Natural killer cell (primary cell): Measurements from ENCODE around the gene MRPS15. TPM values are rescaled to one million over a fixed set of nuclear protein-coding genes. Genes with fewer than 3 reads are reported as not detected.

Experiments used
- ATAC-seq, 3 donors: fragments of 150-1000 bp in 2 of 3; fragments of 200-7000 bp in 1 of 3; cut with Tn5 transposase; 1 replicate in 1 of 3; 2 replicates in 2 of 3; pipeline ENCODE4 v1.10.0; 2021; ENCODE audit warnings: mild to moderate bottlenecking in 2 of 3, moderate library complexity in 2 of 3
- DNase-seq, 2 donors: peaks; one replicate each; pipeline versions ENCODE4 v3.0.0 to v3.0.0-alpha.2; 2013 to 2021; ENCODE audit warnings: mixed read lengths in 1 of 2
- H3K27ac ChIP-seq: one replicate; pipeline ENCODE4 v1.5.1; 2013; ENCODE audit warnings: mild to moderate bottlenecking, low read length
- H3K27me3 ChIP-seq: one replicate; pipeline ENCODE4 v1.6.1; 2013; ENCODE audit warnings: low read length; ENCODE audit not compliant: control insufficient read depth, insufficient read depth
- H3K36me3 ChIP-seq: one replicate; pipeline ENCODE4 v1.6.1; 2013; ENCODE audit warnings: low read length; ENCODE audit not compliant: control insufficient read depth, insufficient read depth
- H3K4me1 ChIP-seq: one replicate; pipeline ENCODE4 v1.6.1; 2013; ENCODE audit warnings: low read length; ENCODE audit not compliant: control insufficient read depth, insufficient read depth
- H3K4me3 ChIP-seq: one replicate; pipeline ENCODE4 v1.5.1; 2013; ENCODE audit warnings: low read length
- H3K9me3 ChIP-seq: one replicate; pipeline ENCODE4 v1.6.1; 2013; ENCODE audit warnings: low read length; ENCODE audit not compliant: control insufficient read depth, insufficient read depth
- H3K27ac Mint-ChIP-seq, 2 donors: one replicate each; pipeline ENCODE4 v1.8.0; 2022; ENCODE audit warnings: mild to moderate bottlenecking in 2 of 2, mixed read lengths in 2 of 2, moderate library complexity in 1 of 2
- H3K27me3 Mint-ChIP-seq, 2 donors: one replicate each; pipeline ENCODE4 v1.8.0; 2022; ENCODE audit warnings: low read depth in 2 of 2, mixed read lengths in 2 of 2
- H3K36me3 Mint-ChIP-seq: one replicate; pipeline ENCODE4 v1.8.0; 2022; ENCODE audit warnings: mixed read lengths
- H3K4me1 Mint-ChIP-seq, 2 donors: one replicate each; pipeline ENCODE4 v1.8.0; 2022; ENCODE audit warnings: mixed read lengths in 2 of 2
- H3K4me3 Mint-ChIP-seq: one replicate; pipeline ENCODE4 v1.8.0; 2022; ENCODE audit warnings: mild to moderate bottlenecking, moderate library complexity, mixed read lengths
- H3K9me3 Mint-ChIP-seq, 2 donors: one replicate each; pipeline ENCODE4 v1.8.0; 2022; ENCODE audit warnings: mixed read lengths in 2 of 2
- WGBS: methylation state at CpG from one replicate; pipeline ENCODE4 v1.1.7; 2013; ENCODE audit warnings: missing lambda C conversion rate; ENCODE audit not compliant: insufficient coverage; 5-methylcytosine and 5-hydroxymethylcytosine counted together
- intact Hi-C: fragments of 100-400 bp; cut with micrococcal nuclease; formaldehyde crosslinking; loops from one replicate; pipeline ENCODE4 v1.14.2; 2022
- total RNA-seq, 4 donors: library from RNA; stranded (reverse); fragments of 120-200 nt in 1 of 4; gene quantifications; one replicate each; pipeline versions ENCODE4 v1.2.3 to v1.2.4, GENCODE V29; 2013 to 2022
- TF ChIP-seq, protein P1 (sequence below): fragments of 200-600 bp; IDR thresholded peaks from one replicate; pipeline ENCODE4 v1.8.0; 2022; ENCODE audit warnings: antibody characterized with exemption

The MRPS15 gene
- total RNA-seq, 3 donors from 2014 or later (not counting 1 experiment from before 2014, with no cell fraction given): 28.2 to 38.2 (median 32.0) TPM

GRCh38 chr1:36453600-36454388 lies 10.4 kb downstream of the MRPS15 start:
- H3K4me3 ChIP-seq: no peak overlapping the region
- H3K4me1 ChIP-seq: peaks cover 16% of the 10 kb centered on the region
- no peak for DNase-seq
- H3K9me3 ChIP-seq: no peaks in the 10 kb centered on the region
- H3K4me1 Mint-ChIP-seq: peaks cover 14 to 19% of the 10 kb centered on the region in 2 donors
- H3K36me3 ChIP-seq: peaks cover 30% of the 10 kb centered on the region
- intact Hi-C loops: no loop called here
- TF ChIP-seq, protein P1, sequence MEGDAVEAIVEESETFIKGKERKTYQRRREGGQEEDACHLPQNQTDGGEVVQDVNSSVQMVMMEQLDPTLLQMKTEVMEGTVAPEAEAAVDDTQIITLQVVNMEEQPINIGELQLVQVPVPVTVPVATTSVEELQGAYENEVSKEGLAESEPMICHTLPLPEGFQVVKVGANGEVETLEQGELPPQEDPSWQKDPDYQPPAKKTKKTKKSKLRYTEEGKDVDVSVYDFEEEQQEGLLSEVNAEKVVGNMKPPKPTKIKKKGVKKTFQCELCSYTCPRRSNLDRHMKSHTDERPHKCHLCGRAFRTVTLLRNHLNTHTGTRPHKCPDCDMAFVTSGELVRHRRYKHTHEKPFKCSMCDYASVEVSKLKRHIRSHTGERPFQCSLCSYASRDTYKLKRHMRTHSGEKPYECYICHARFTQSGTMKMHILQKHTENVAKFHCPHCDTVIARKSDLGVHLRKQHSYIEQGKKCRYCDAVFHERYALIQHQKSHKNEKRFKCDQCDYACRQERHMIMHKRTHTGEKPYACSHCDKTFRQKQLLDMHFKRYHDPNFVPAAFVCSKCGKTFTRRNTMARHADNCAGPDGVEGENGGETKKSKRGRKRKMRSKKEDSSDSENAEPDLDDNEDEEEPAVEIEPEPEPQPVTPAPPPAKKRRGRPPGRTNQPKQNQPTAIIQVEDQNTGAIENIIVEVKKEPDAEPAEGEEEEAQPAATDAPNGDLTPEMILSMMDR: no peak
- 96% methylated on average over 6 of the region's 6 CpGs for WGBS
- no peaks in the 10 kb centered on the region for H3K36me3 Mint-ChIP-seq
- no peak overlapping the region for H3K4me3 Mint-ChIP-seq
- H3K27ac Mint-ChIP-seq: peak overlapping the region in 1 of 2 donors; percentile 25
- no peak overlapping the region for H3K27ac ChIP-seq
- H3K27me3 ChIP-seq: no peaks in the 10 kb centered on the region
- no peaks in the 10 kb centered on the region for H3K27me3 Mint-ChIP-seq
- no peaks in the 10 kb centered on the region for H3K9me3 Mint-ChIP-seq
- no peak for ATAC-seq

DNA sequence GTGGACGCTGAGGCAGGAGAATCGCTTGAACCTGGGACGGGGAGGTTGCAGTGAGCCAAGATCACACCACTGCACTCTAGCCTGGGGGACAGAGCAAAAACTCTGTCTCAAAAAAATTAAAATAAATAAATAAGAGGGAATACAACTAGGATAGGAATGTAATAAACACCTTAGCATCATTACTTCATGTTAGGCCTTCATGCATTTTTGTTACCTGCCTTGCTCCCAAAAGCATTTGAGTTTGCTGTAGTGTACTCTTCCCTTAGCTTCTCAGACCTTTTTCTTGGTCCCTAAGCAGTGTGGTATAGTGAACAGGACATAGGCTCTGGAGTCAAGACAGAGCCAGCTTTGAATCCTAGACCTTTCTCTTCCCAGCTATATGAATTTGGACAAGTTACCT lies 11.1 kb downstream of the MRPS15 start:
- H3K4me3 Mint-ChIP-seq: no peak overlapping the region
- no peak overlapping the region for H3K27ac ChIP-seq
- no peak overlapping the region for H3K4me3 ChIP-seq
- H3K27me3 ChIP-seq: no peaks in the 10 kb centered on the region
- peaks cover 14 to 19% of the 10 kb centered on the region in 2 donors for H3K4me1 Mint-ChIP-seq
- H3K36me3 ChIP-seq: peaks cover 30% of the 10 kb centered on the region
- H3K9me3 ChIP-seq: no peaks in the 10 kb centered on the region
- no peaks in the 10 kb centered on the region for H3K9me3 Mint-ChIP-seq
- DNase-seq (no peak), ATAC-seq (no peak)
- TF ChIP-seq, protein P1: no peak
- WGBS: 97% methylated on average over 3 of the region's 3 CpGs
- no peaks in the 10 kb centered on the region for H3K36me3 Mint-ChIP-seq
- intact Hi-C loops: no loop called here
- no peaks in the 10 kb centered on the region for H3K27me3 Mint-ChIP-seq
- H3K27ac Mint-ChIP-seq: no peak overlapping the region
- peaks cover 16% of the 10 kb centered on the region for H3K4me1 ChIP-seq

GRCh38 chr1:36450919-36451305 lies 13.3 kb downstream of the MRPS15 start:
- peaks cover 14 to 19% of the 10 kb centered on the region in 2 donors for H3K4me1 Mint-ChIP-seq
- Histone ChIP-seq H3K9me3 (no peaks in the 10 kb centered on the region), H3K27me3 (no peaks in the 10 kb centered on the region), H3K4me1 (peaks cover 16% of the 10 kb centered on the region), H3K36me3 (peaks cover 14% of the 10 kb centered on the region), H3K4me3 (peak overlapping the region; percentile 77), H3K27ac (peak overlapping the region; percentile 92)
- 47% methylated on average over 16 of the region's 18 CpGs for WGBS
- DNase-seq (no peak), ATAC-seq (no peak)
- no peaks in the 10 kb centered on the region for H3K27me3 Mint-ChIP-seq
- intact Hi-C loops: loop anchor here (1.0 kb wide), 1 partner anchor 13 kb away; the partner anchor contains the start of gene MRPS15
- TF ChIP-seq, protein P1: no peak
- peak overlapping the region; percentile 88 for H3K4me3 Mint-ChIP-seq
- peak overlapping the region; percentile 87 to 96 for H3K27ac Mint-ChIP-seq
- no peaks in the 10 kb centered on the region for H3K36me3 Mint-ChIP-seq
- no peaks in the 10 kb centered on the region for H3K9me3 Mint-ChIP-seq
